Posterior cingulate gyrus (tissue), 11 donors: ENCODE measurements around the gene FZD4.
"Not testable (repeated sequence)": the region's sequence is repeated elsewhere in the genome, so short reads cannot be mapped to it uniquely, and the experiment has no call there.

Source experiments
- DNase-seq, 10 donors: peaks; one replicate each; pipeline versions ENCODE4 v3.0.0 to v3.0.0-alpha.2; 2020 to 2021; ENCODE audit warnings: mixed read lengths in 3 of 10
- intact Hi-C: fragments of 100-400 bp; cut with DNase I; formaldehyde crosslinking; loops from one replicate; pipeline ENCODE4 v1.15.1; 2023

The FZD4 gene

DNA sequence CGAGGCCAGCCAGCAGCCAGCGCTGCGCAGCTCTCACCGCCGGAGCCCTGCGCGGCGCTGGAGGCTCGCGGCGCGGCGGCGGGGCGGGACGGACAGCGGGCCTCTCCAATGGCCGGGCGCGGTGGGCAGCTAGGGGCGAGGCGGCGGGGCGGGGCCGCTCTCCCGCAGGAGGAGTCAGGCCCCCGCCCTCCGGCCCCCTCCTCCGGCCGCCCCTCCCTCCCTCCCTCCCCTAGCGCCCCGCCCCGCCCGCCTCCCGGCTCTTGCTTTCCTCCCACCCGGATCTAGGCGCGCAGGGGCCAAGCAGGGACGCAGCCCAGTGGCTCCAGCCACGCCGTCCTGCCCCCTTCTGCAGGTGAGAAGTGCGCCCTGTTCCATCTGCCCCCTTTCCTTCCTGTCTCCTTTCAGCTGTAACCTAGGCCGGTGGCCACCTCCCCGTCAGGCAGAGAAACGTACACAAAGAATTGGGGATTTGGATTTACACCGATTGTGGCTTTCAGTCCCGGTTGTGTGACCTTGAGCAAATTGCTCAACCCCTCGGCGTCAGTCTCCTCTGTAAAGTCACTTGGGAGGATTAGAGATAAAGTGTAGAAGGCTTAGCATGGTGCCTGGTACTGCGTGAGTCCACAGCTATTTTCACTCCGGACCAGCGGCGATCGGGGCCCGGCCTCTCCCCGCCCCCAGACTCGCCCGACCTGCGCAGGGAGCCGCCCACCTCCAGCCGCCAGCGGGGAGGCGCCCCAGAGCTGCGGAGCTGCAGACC, at the start of gene FZD4:
TSS of gene FZD4 (minus strand) at position 35 of the 760 bp plus-strand sequence. CDS start 310 bp downstream, outside the sequence.
- intact Hi-C loops, result loop anchor here (5.0 kb wide), 2 partner anchors 82 to 337 kb away; partner anchors contain the start of gene TMEM135

DNA sequence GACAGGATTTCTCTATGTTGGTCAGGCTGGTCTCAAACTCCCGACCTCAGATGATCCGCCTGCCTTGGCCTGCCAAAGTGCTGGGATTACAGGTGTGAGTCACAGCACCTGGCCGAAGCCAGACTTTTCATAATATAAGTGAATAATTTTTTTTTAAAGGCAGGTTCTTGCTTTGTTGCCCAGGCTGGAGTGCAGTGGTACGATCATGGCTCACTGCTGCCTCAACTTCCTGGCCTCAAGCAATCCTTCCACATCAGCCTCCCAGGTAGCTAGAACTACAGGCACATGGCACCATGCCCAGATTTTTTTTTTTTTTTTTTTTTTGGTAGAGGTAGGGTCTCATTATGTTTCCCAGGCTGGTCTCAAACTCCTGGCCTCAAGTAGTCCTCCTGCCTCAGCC, 49.1 kb upstream of the FZD4 start:
- DNase-seq, intact Hi-C loops: not testable (repeated sequence)

More for the DNA sequence above, at the start of gene FZD4:
- DNase-seq, result peak; percentile 71 to 98 (median 89)

GRCh38 chr11:87002918-87003317, 47.7 kb upstream of the FZD4 start:
- intact Hi-C loops, result no loop called here

DNA sequence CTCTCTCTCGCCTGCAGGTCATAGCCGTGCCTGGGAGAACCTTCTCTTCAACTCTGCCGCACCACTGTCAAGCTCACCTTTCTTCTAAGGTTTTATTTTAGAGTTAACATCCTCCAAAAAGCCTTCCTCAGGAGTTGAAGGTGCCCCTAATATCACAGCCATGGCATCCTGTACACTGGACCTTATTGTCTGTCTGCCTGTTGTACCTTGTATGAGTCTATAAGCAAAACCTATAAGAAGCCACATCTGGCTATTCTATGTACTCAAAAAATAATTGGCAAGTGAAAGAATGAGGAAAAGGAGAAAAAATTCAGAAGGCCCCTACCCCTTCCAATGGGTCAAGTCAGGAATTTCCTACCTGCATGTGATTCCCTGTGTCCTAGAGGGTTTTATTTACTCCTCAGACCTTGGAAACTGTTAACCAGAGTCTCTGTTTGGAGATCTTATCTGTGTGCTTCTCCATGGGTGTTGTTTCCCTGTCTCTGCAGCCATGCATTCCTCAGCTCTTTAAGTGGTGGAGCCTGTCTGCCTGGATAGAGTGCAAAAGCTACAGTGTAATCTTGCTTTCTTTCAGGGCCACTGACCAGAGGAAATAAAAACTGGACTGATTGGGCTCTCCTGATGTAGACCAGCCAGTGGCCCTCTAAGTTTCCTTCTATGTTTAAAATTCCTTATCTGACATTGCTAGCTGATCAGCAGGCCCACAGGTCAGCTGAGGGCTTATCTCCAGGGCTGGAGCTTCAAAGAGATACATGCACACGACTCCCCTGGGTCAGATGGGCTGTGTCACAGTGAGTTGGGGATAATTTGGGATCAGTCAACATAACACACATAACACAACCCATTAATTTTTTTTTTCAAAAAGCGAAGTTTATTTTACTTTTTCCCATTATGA, 44.9 kb upstream of the FZD4 start:
- no peak for DNase-seq

More at GRCh38 chr11:87002918-87003317, 47.7 kb upstream of the FZD4 start:
- DNase-seq, result no peak

DNA sequence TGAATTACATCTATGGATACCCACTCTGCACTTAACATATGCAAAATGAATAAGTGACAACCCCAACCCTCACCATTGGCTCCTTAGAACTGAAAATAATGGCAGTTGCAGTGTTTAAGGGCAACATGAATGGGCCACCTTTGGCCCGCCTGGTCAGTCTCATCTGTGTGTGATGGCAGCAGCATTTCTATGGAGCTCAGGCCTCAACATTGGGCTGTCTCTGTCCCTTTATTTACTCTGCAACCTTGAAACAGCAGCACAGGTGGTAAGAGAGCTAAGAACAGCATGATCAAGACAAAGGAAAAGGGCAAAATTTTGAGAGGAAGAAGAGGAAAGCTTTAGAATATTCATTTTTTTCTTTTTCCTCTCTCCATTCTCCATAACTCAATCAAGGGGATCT, 44.2 kb upstream of the FZD4 start:
- intact Hi-C loops, result loop anchor here (5.0 kb wide), 1 partner anchor 293 kb away; no protein-coding TSS in a partner anchor
- DNase-seq, result no peak

More for the DNA sequence above, 44.9 kb upstream of the FZD4 start:
- intact Hi-C loops, result loop anchor here (5.0 kb wide), 1 partner anchor 292 kb away; no protein-coding TSS in a partner anchor

DNA sequence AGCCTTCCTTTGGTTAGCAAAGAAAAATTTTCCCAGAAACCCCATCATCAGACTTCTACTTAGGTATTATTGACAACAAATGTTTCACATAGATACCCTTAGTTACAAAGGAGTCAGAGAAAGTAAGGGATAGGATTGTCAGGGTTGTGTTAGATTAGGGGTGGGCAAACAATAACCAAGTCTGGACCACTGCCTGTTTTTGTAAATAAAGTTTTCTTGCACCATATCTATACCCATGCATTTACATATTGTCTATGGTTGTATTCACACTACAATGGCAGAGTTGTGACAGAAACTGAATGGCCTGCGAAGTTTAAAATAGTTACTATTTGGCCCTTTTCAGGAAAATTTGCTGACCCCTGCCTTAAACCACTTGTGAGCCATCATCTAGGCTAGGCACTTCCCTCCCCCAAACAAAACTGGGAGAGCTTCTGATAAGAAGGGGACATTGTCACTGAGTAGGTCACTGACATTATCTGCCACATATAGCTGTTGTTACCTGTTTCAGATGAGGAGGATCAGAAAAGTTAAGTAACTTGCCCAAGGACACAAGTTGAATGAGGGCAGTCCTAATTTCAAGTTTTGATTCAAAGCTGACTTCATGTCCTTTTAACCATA, 41.9 kb upstream of the FZD4 start:
- intact Hi-C loops, result loop anchor here (5.0 kb wide), 1 partner anchor 295 kb away; no protein-coding TSS in a partner anchor
- DNase-seq, result no peak

DNA sequence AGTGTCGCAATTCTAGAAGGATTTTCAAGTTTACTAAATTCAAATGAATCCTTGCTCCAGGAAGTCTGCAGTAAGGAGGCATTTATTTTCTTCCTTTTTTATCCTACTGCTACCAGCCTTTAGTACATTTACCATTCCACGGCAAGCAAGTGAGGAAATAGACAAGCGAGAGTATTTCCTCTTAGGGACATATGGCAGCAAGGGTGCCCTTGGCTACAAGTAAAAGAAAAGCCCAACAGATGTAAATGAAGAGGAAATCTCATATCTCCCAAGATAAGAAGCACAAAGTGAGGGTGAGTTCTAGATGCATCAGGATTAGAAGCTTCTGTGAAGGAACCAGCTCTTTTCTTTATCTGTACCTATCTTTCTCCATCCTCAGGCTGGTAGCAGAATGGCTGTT, 37.8 kb upstream of the FZD4 start:
- DNase-seq, result no peak
- intact Hi-C loops, result no loop called here

DNA sequence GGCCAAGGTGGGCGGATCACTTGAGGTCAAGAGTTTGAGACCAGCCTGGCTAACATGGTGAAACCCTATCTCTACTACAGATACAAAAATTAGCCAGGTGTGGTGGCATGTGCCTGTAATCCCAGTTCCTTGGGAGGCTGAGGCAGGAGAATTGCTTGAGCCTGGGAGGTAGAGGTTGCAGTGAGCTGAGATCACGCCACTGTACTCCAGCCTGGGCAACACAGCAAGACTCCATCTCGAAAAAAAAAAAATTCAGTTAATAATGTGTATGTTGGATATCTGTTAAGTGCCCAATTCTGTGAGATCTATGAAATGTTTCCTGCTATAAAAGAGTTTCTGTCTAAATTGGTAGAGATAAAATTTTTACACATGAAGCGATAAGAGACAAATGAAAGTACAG, 37.1 kb upstream of the FZD4 start:
- intact Hi-C loops, DNase-seq: not testable (repeated sequence)

GRCh38 chr11:86991341-86991740, 36.1 kb upstream of the FZD4 start:
- intact Hi-C loops, result no loop called here
- DNase-seq, result no peak

DNA sequence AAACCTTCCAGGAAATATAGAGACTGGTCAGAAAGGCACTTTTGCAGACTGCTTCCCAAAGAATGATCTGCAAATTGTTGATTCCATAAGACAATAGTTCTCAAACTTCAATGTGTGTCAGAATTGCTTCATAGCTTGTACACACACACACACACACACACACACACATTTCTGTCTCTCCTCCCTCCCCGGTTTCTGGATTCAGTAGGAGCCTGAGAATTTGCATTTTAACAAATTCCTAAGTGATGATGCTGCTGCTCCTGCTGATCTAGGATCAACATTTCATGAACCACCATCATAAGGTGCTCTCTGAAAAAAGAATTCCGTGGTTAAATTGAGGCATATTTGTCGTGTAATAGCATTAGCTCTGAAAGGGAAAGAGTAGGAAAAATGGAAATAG, 35.3 kb upstream of the FZD4 start:
- DNase-seq, result no peak
- intact Hi-C loops, result no loop called here

DNA sequence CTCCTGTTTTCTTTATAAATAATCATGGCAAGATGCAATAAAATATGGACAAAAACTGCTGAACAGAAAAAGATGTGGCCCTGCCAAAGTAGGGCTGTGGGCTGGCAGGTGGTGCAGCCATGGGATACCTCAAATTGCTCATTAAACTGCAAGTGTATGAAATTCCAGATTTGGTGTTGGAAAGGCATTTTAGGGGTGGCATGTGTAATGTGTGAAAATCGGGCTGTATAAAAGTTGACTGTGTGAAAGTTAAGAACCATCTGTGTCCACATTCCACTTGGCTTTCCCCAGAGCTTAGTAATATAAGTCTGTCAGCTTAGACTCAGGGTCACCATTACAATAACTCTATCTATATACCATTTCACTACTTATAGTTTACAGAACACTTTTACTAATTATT, 34.8 kb upstream of the FZD4 start:
- intact Hi-C loops, result no loop called here
- peak in 2 of 10 donors; percentile 46 to 69 for DNase-seq

DNA sequence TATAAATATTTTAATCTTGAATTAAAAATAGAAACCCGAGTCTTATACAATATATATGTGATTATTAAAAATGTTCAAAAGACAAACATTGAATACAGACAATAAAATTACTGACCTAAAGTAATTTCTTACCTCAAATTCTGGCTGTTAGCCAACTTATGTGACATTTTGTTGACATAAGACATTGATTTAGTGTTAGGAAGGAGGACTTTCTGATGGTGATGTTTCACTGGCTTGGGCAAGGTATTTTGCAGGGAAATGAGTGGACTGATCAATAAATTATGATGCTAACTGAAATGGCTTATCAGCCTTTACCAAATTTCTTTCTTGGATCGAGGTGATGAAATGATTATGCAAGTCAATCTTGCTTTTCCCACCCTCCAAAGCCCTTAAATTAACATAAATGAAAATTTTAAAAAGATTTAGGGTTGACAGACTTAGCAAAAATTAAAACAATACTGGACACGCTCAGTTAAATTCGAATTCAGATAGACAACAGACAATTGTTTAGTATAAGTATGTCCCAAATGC, 33.2 kb upstream of the FZD4 start:
- intact Hi-C loops, result no loop called here
- no peak for DNase-seq

DNA sequence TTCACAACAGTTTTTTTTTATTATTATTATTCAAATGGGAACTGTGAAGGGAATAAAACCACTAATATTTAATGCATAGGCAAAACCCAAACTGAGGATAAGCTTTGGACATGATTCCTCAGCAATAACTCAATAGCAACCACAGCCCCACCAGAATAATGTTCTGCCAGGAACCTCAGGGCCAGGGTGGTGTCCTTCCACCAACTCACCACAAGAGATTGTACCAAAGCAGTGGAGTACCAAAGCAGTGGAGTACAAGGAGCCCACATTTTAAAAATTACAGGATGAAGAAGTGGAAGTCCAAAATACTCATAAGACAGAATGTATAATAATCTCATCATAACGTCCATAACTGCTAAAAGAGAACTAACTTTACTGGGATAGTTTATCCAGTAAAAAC, 32.5 kb upstream of the FZD4 start:
- intact Hi-C loops, result no loop called here
- DNase-seq, result no peak

- no peak for DNase-seq
- intact Hi-C loops, result no loop called here
These were observed 29.5 kb upstream of the FZD4 start for GRCh38 chr11:86984701-86985100.

GRCh38 chr11:86983021-86983488, 27.9 kb upstream of the FZD4 start:
- no peak for DNase-seq
- intact Hi-C loops, result no loop called here

GRCh38 chr11:86981777-86982540, 26.8 kb upstream of the FZD4 start:
- intact Hi-C loops, result no loop called here
- no peak for DNase-seq

- no peak for DNase-seq
- intact Hi-C loops, result no loop called here
These were observed 25.0 kb upstream of the FZD4 start for GRCh38 chr11:86980086-86980796.

GRCh38 chr11:86978756-86979608, 23.8 kb upstream of the FZD4 start:
- intact Hi-C loops, result no loop called here
- no peak for DNase-seq
